ENCODE measurements around the gene SPAG8. TPM values are rescaled to one million over a fixed set of nuclear protein-coding genes. Genes with fewer than 3 reads are reported as not detected.

Gene SPAG8
- total and polyA plus RNA-seq, 9 of the 15 experiments (the other 6 are each of a cell fraction or from before 2014, with no cell fraction given): 0.03 to 0.47 (median 0.21) TPM

DNA sequence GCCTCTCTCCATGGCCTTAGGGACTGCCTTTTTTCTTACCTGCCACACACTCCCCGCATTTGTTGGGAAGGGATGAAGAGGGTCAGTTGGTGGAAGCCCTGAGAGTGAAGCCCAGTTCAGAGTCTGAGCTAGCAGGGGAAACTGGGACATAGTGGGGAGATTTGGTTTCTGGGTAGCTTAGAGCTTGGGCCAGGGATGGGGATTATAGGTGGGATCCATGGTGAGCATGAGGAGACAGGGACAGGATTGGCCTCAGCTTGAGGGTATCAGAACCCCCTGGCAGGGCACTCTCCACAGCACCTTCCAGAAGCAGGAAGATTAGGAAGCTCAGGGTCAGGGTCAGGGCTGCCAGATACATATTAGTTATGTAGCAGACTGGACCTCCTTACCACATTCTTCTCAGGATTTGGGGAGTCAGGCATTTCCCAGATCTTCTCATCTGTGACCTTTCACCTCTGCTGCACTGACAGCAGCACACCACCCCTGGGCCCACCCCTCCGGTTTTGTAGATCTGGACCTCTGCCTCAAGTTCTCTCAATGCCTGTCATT is 40.3 kb upstream of the SPAG8 start:
- Histone ChIP-seq H3K27me3 (ENCODE audit: control insufficient read depth in 2 of 2, insufficient read depth in 2 of 2, low read length in 2 of 2) (peaks cover 9 to 36% of the 10 kb centered on the region in 2 experiments; a peak in 4 of 5 replicates), H4K20me1 (replicated peaks; ENCODE audit: control insufficient read depth, insufficient read depth, low read length) (no peaks in the 10 kb centered on the region), H3K36me3 (ENCODE audit: control insufficient read depth, insufficient read depth, low read length) (no peaks in the 10 kb centered on the region), H3K4me3 (no peak overlapping the region), H3K4me2 (ENCODE audit: insufficient read depth, low read length) (no peak overlapping the region), H2AFZ (ENCODE audit: low read depth, low read length) (no peak overlapping the region), H3K4me1 (replicated peaks in 1 of 2; ENCODE audit: control insufficient read depth in 2 of 2, insufficient read depth in 2 of 2, low read length in 2 of 2) (no peaks in the 10 kb centered on the region), H3K9ac (ENCODE audit: insufficient read depth in 1 of 2, low read depth in 2 of 2, low read length in 2 of 2) (no peak overlapping the region), H3K79me2 (ENCODE audit: control insufficient read depth, insufficient read depth, low read length) (no peaks in the 10 kb centered on the region), H3K9me3 (replicated peaks; ENCODE audit: control insufficient read depth, insufficient read depth, low read depth, low read length) (no peaks in the 10 kb centered on the region), H3K27ac (ENCODE audit: extremely low read depth, low read depth, low read length) (no peak overlapping the region), H3K9me1 (ENCODE audit: control insufficient read depth, insufficient read depth, low read length) (no peaks in the 10 kb centered on the region)
- DNase-seq (ENCODE audit: extremely low read depth in 1 of 4, low spot score in 3 of 4): no peak
- ChIA-PET POLR2A (interaction anchor here (0.6 to 1.6 kb wide), 3 partner anchors 10 to 12 kb away, joined by 3 read pairs; no protein-coding TSS in a partner anchor), CTCF (ENCODE audit: low intra/inter-chr PET ratio) (no interaction called here)
- WGBS (ENCODE audit: insufficient coverage, low coverage, missing lambda C conversion rate): 0% methylated on average over 2 of the region's 2 CpGs
- FAIRE-seq: no peak
- intact Hi-C loops (cut with micrococcal nuclease): no loop called here
- TF ChIP-seq CEBPB (tag; IDR thresholded peaks at IDR 0.05): no peak
- in situ Hi-C loops (cut with MboI): no loop called here
- BruUV-seq (replicated peaks): no TSS peak
- ATAC-seq: no peak

DNA sequence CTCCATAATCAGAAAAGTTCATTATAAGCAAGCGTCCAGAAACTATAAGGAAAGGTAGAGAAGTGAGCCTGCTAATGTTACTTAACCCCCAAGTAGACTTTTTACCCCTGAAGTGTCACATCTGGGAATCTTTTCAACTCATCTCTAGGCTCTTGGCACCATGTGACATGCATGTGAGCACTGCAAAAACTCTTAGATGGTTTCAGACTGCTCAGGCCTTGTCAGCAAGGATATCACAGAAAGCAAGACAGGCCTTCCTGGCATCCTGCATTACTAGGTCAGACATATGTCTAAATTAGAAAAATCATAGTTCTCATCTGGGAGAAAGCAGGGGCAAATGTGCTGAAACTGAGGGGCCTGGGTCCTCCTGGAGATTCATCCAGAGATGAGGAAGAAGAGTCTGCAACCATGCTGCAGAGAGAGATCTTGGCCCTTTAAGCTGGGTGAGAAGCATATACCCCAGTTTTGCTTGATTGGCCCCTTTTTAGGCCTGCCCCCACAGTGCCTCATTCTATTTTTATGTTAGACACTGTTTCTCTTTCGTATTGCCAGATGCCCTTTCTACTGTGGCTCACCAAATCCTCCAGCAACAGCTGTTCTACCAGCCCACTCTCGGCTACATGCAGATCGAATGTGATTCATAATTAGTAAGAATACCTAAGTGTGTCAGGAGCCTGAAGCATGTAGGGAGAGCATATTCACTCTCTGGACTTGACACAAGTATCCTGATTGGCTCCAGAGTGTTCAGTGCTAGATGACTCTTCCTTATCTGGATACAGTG is 35.9 kb upstream of the SPAG8 start:
- POLR2A ChIA-PET: interaction anchor here (1.2 kb wide), 1 partner anchor 16 kb away, joined by 3 read pairs; no protein-coding TSS in a partner anchor
- TF ChIP-seq, protein P1, sequence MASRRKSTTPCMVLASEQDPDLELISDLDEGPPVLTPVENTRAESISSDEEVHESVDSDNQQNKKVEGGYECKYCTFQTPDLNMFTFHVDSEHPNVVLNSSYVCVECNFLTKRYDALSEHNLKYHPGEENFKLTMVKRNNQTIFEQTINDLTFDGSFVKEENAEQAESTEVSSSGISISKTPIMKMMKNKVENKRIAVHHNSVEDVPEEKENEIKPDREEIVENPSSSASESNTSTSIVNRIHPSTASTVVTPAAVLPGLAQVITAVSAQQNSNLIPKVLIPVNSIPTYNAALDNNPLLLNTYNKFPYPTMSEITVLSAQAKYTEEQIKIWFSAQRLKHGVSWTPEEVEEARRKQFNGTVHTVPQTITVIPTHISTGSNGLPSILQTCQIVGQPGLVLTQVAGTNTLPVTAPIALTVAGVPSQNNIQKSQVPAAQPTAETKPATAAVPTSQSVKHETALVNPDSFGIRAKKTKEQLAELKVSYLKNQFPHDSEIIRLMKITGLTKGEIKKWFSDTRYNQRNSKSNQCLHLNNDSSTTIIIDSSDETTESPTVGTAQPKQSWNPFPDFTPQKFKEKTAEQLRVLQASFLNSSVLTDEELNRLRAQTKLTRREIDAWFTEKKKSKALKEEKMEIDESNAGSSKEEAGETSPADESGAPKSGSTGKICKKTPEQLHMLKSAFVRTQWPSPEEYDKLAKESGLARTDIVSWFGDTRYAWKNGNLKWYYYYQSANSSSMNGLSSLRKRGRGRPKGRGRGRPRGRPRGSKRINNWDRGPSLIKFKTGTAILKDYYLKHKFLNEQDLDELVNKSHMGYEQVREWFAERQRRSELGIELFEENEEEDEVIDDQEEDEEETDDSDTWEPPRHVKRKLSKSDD (conservative IDR thresholded peaks at IDR 0.05; ENCODE audit: low read length): no peak
- no peak for TF ChIP-seq ETV1 (tag; conservative IDR thresholded peaks at IDR 0.05; ENCODE audit: low read depth)
- TF ChIP-seq, protein P2, sequence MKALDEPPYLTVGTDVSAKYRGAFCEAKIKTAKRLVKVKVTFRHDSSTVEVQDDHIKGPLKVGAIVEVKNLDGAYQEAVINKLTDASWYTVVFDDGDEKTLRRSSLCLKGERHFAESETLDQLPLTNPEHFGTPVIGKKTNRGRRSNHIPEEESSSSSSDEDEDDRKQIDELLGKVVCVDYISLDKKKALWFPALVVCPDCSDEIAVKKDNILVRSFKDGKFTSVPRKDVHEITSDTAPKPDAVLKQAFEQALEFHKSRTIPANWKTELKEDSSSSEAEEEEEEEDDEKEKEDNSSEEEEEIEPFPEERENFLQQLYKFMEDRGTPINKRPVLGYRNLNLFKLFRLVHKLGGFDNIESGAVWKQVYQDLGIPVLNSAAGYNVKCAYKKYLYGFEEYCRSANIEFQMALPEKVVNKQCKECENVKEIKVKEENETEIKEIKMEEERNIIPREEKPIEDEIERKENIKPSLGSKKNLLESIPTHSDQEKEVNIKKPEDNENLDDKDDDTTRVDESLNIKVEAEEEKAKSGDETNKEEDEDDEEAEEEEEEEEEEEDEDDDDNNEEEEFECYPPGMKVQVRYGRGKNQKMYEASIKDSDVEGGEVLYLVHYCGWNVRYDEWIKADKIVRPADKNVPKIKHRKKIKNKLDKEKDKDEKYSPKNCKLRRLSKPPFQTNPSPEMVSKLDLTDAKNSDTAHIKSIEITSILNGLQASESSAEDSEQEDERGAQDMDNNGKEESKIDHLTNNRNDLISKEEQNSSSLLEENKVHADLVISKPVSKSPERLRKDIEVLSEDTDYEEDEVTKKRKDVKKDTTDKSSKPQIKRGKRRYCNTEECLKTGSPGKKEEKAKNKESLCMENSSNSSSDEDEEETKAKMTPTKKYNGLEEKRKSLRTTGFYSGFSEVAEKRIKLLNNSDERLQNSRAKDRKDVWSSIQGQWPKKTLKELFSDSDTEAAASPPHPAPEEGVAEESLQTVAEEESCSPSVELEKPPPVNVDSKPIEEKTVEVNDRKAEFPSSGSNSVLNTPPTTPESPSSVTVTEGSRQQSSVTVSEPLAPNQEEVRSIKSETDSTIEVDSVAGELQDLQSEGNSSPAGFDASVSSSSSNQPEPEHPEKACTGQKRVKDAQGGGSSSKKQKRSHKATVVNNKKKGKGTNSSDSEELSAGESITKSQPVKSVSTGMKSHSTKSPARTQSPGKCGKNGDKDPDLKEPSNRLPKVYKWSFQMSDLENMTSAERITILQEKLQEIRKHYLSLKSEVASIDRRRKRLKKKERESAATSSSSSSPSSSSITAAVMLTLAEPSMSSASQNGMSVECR (CRISPR knock-in tag; IDR thresholded peaks at IDR 0.05): no peak
- TF ChIP-seq ZNF444 (CRISPR knock-in tag; IDR thresholded peaks at IDR 0.05): no peak
- no peak for TF ChIP-seq BDP1 (IDR thresholded peaks at IDR 0.05; ENCODE audit: insufficient read depth, insufficient read length)

More for the DNA sequence above, 35.9 kb upstream of the SPAG8 start:
- no peaks in the 10 kb centered on the region for H3K9me1 ChIP-seq (ENCODE audit: control insufficient read depth, insufficient read depth, low read length)
- FAIRE-seq (no peak), ATAC-seq (no peak), DNase-seq (ENCODE audit: extremely low read depth in 1 of 4, low spot score in 3 of 4) (peak in 2 of 4 experiments; percentile 8 to 20)
- no peaks in the 10 kb centered on the region for H4K20me1 ChIP-seq (replicated peaks; ENCODE audit: control insufficient read depth, insufficient read depth, low read length)
- peaks cover 0 to 7% of the 10 kb centered on the region in 2 experiments; a peak in 2 of 5 replicates for H3K4me1 ChIP-seq (replicated peaks in 1 of 2; ENCODE audit: control insufficient read depth in 2 of 2, insufficient read depth in 2 of 2, low read length in 2 of 2)
- CTCF ChIA-PET (ENCODE audit: low intra/inter-chr PET ratio): interaction anchor here (0.5 kb wide), 1 partner anchor 18 kb away, joined by 3 read pairs; no protein-coding TSS in a partner anchor
- H3K79me2 ChIP-seq (ENCODE audit: control insufficient read depth, insufficient read depth, low read length): no peaks in the 10 kb centered on the region
- no peak overlapping the region for H3K4me2 ChIP-seq (ENCODE audit: insufficient read depth, low read length)
- in situ Hi-C loops (cut with MboI): no loop called here
- no peaks in the 10 kb centered on the region for H3K9me3 ChIP-seq (replicated peaks; ENCODE audit: control insufficient read depth, insufficient read depth, low read depth, low read length)
- H3K36me3 ChIP-seq (ENCODE audit: control insufficient read depth, insufficient read depth, low read length): no peaks in the 10 kb centered on the region
- intact Hi-C loops (cut with micrococcal nuclease): no loop called here
- H3K9ac ChIP-seq (ENCODE audit: insufficient read depth in 1 of 2, low read depth in 2 of 2, low read length in 2 of 2): no peak overlapping the region
- peaks cover 0 to 11% of the 10 kb centered on the region in 2 experiments; a peak in 4 of 5 replicates for H3K27me3 ChIP-seq (ENCODE audit: control insufficient read depth in 2 of 2, insufficient read depth in 2 of 2, low read length in 2 of 2)
- BruUV-seq (replicated peaks): no TSS peak
- no peak overlapping the region for H3K27ac ChIP-seq (ENCODE audit: extremely low read depth, low read depth, low read length)
- H3K4me3 ChIP-seq: no peak overlapping the region
- no peak overlapping the region for H2AFZ ChIP-seq (ENCODE audit: low read depth, low read length)
- 8% methylated on average over 4 of the region's 4 CpGs for WGBS (ENCODE audit: insufficient coverage, low coverage, missing lambda C conversion rate)

Measured in K562 (cell line).